IPS DF 19.7 (cell line): ENCODE results near the gene CCDC148.

Source experiments
- DNase-seq: peaks from one replicate; pipeline ENCODE4 v3.0.0-alpha.2; 2013; ENCODE audit warnings: low read depth, low spot score

CCDC148 gene

GRCh38 chr2:158125756-158126498, 330.6 kb downstream of the CCDC148 start:
- DNase-seq, result no peak

- no peak for DNase-seq
These were observed 331.7 kb downstream of the CCDC148 start for GRCh38 chr2:158124896-158125295.
